SU-DHL-6 (cell line): ENCODE measurements around the gene SFTPB.

Experiments used
- H2AFZ ChIP-seq: fragments of 200-600 bp; sonication (generic); 2 replicates; pipeline ENCODE4 v1.6.1; 2014; ENCODE audit warnings: low read depth, mild to moderate bottlenecking, moderate library complexity, mixed read lengths, antibody characterized with exemption, low read length; ENCODE audit not compliant: severe bottlenecking
- H3F3A ChIP-seq: fragments of 200-600 bp; shearing (Covaris generic); 2 replicates; pipeline ENCODE4 v1.6.0; 2016; ENCODE audit warnings: antibody characterized with exemption, mild to moderate bottlenecking; ENCODE audit not compliant: insufficient read depth
- H3K27ac ChIP-seq: fragments of 200-600 bp; sonication (generic); 2 replicates; pipeline ENCODE4 v1.5.1; 2016; ENCODE audit warnings: low read depth, mild to moderate bottlenecking, low read length, moderate library complexity, mixed read lengths
- H3K27me3 ChIP-seq: fragments of 200-600 bp; sonication (generic), shearing (Covaris generic); 2 replicates; pipeline ENCODE4 v1.6.0; 2014; ENCODE audit warnings: mild to moderate bottlenecking, low read length
- H3K36me3 ChIP-seq: fragments of 200-600 bp; sonication (generic); 2 replicates; pipeline ENCODE4 v1.6.1; 2014; ENCODE audit warnings: mild to moderate bottlenecking, low read length, mixed read lengths
- H3K4me2 ChIP-seq: fragments of 300-600, 200-600 bp; shearing (Covaris generic), sonication (generic); 2 replicates; pipeline ENCODE4 v1.6.0; 2014; ENCODE audit warnings: low read length, low read depth, mild to moderate bottlenecking; ENCODE audit not compliant: poor library complexity, severe bottlenecking
- H3K4me3 ChIP-seq: fragments of 200-600 bp; sonication (generic); 2 replicates; pipeline ENCODE4 v1.5.1; 2014; ENCODE audit warnings: antibody characterized with exemption, low read length, mild to moderate bottlenecking, mixed read lengths; ENCODE audit not compliant: insufficient read depth, poor library complexity, severe bottlenecking
- H3K79me2 ChIP-seq: fragments of 200-600 bp; sonication (generic); 2 replicates; pipeline ENCODE4 v1.6.1; 2014; ENCODE audit warnings: mild to moderate bottlenecking, low read length, moderate library complexity; ENCODE audit not compliant: insufficient read depth
- H3K9ac ChIP-seq: fragments of 200-600 bp; sonication (generic); 2 replicates; pipeline ENCODE4 v1.7.0; 2014; ENCODE audit warnings: mild to moderate bottlenecking, low read length
- H3K9me2 ChIP-seq: fragments of 200-600 bp; sonication (generic); replicated peaks from 2 replicates; pipeline ENCODE4 v1.6.1; 2014; ENCODE audit warnings: low read length; ENCODE audit not compliant: insufficient read depth
- H3K9me3 ChIP-seq: fragments of 200-600 bp; sonication (generic); 2 replicates; pipeline ENCODE4 v1.6.1; 2014; ENCODE audit warnings: low read length, mixed read lengths; ENCODE audit not compliant: insufficient read depth
- H4K20me1 ChIP-seq: fragments of 200-600 bp; sonication (generic); 2 replicates; pipeline ENCODE4 v1.6.1; 2014; ENCODE audit warnings: low read depth, mild to moderate bottlenecking, antibody characterized with exemption, low read length, moderate library complexity, mixed read lengths
- CTCF ChIP-seq: fragments of 200-600 bp; sonication (generic); IDR thresholded peaks from one replicate; pipeline ENCODE4 v1.5.1; 2017; ENCODE audit warnings: antibody characterized with exemption, mild to moderate bottlenecking, low read length, moderate library complexity; ENCODE audit not compliant: insufficient read depth, poor library complexity, severe bottlenecking
- EZH2phosphoT487 ChIP-seq: fragments of 200-600 bp; sonication (generic), shearing (Covaris generic); conservative IDR thresholded peaks from 2 replicates; pipeline ENCODE4 v1.6.1; 2018; ENCODE audit warnings: mild to moderate bottlenecking, antibody characterized with exemption, low read length, moderate library complexity, mixed read lengths

The SFTPB gene

GRCh38 chr2:85682378-85682777, 14.4 kb upstream of the SFTPB start:
- Histone ChIP-seq H3K4me3 (no peak overlapping the region), H3K36me3 (no peaks in the 10 kb centered on the region), H3K4me2 (no peak overlapping the region), H3K9ac (no peak overlapping the region), H3K79me2 (no peaks in the 10 kb centered on the region), H3K27ac (no peak overlapping the region), H3K9me2 (no peaks in the 10 kb centered on the region), H3K9me3 (no peaks in the 10 kb centered on the region), H3F3A (no peaks in the 10 kb centered on the region), H3K27me3 (no peaks in the 10 kb centered on the region), H4K20me1 (no peaks in the 10 kb centered on the region), H2AFZ (no peak overlapping the region)
- no peak for TF ChIP-seq CTCF
- no peak for TF ChIP-seq EZH2phosphoT487

DNA sequence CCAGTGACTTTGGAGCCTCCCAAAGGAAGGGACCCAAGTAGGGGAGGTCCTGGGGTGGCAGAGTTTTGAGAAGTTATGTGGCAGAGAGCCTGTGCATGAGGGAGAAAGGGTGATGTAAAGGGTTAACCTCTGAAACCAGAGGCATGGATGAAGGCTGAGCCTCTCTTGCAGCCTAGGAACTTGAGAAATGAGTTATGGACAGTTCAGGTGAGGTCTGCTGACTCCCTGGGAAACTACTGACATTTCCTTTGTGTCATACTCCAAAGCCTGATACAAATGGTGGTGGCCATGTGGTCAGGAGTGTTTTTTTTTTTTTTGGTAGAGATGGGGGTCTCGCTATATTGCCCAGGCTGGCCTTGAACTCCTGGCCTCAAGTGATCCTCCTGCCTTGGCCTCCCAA, 13.8 kb upstream of the SFTPB start:
- no peaks in the 10 kb centered on the region for H3F3A ChIP-seq
- H3K9ac ChIP-seq: no peak overlapping the region
- no peaks in the 10 kb centered on the region for H4K20me1 ChIP-seq
- no peaks in the 10 kb centered on the region for H3K9me2 ChIP-seq
- no peaks in the 10 kb centered on the region for H3K9me3 ChIP-seq
- H3K4me3 ChIP-seq: no peak overlapping the region
- no peaks in the 10 kb centered on the region for H3K79me2 ChIP-seq
- H3K4me2 ChIP-seq: no peak overlapping the region
- no peaks in the 10 kb centered on the region for H3K27me3 ChIP-seq
- H2AFZ ChIP-seq: no peak overlapping the region
- TF ChIP-seq EZH2phosphoT487 (no peak), CTCF (no peak)
- H3K27ac ChIP-seq: no peak overlapping the region
- no peaks in the 10 kb centered on the region for H3K36me3 ChIP-seq

- H3K4me2 ChIP-seq: no peak overlapping the region
- H3K36me3 ChIP-seq: no peaks in the 10 kb centered on the region
- no peak overlapping the region for H3K9ac ChIP-seq
- H4K20me1 ChIP-seq: no peaks in the 10 kb centered on the region
- no peaks in the 10 kb centered on the region for H3F3A ChIP-seq
- H3K9me2 ChIP-seq: no peaks in the 10 kb centered on the region
- H3K27ac ChIP-seq: no peak overlapping the region
- TF ChIP-seq EZH2phosphoT487: no peak
- TF ChIP-seq CTCF: no peak
- no peaks in the 10 kb centered on the region for H3K9me3 ChIP-seq
- no peaks in the 10 kb centered on the region for H3K27me3 ChIP-seq
- H3K4me3 ChIP-seq: no peak overlapping the region
- no peaks in the 10 kb centered on the region for H3K79me2 ChIP-seq
- H2AFZ ChIP-seq: no peak overlapping the region
Observed at GRCh38 chr2:85681372-85681763, 13.4 kb upstream of the SFTPB start.

GRCh38 chr2:85680707-85681371, 12.8 kb upstream of the SFTPB start:
- Histone ChIP-seq H3K9ac (no peak overlapping the region), H3K36me3 (no peaks in the 10 kb centered on the region), H3K79me2 (no peaks in the 10 kb centered on the region), H3K9me3 (no peaks in the 10 kb centered on the region), H3K27ac (no peak overlapping the region), H3K4me2 (no peak overlapping the region), H2AFZ (no peak overlapping the region), H3F3A (no peaks in the 10 kb centered on the region), H3K4me3 (no peak overlapping the region), H4K20me1 (no peaks in the 10 kb centered on the region), H3K9me2 (no peaks in the 10 kb centered on the region), H3K27me3 (no peaks in the 10 kb centered on the region)
- TF ChIP-seq CTCF (no peak), EZH2phosphoT487 (no peak)
